HepG2 (cell line): ENCODE results near the gene NAT9. TPM values are rescaled to one million over a fixed set of nuclear protein-coding genes. Genes with fewer than 3 reads are reported as not detected.

Source experiments
- AGO1 ChIP-seq: fragments of 200-400 bp; formaldehyde crosslinking; IDR thresholded peaks from 2 replicates; pipeline ENCODE4 v1.6.1; 2017; ENCODE audit warnings: mild to moderate bottlenecking, low read depth, low read length, moderate library complexity; ENCODE audit not compliant: poor library complexity, severe bottlenecking
- BATF2 ChIP-seq: sonication (generic); formaldehyde crosslinking; IDR thresholded peaks from 2 replicates; pipeline ENCODE4 v1.8.0; 2022; ENCODE audit warnings: mild to moderate bottlenecking, missing genetic modification reagents, moderate library complexity
- HMGXB3 ChIP-seq: sonication (generic); formaldehyde crosslinking; IDR thresholded peaks from 2 replicates; pipeline ENCODE4 v1.4.0; 2020; ENCODE audit warnings: missing genetic modification reagents, borderline replicate concordance
- HNRNPLL ChIP-seq: fragments of 200-400 bp; formaldehyde crosslinking; IDR thresholded peaks from 2 replicates; pipeline ENCODE4 v1.6.1; 2017; ENCODE audit warnings: mild to moderate bottlenecking, low read depth, low read length; ENCODE audit not compliant: poor library complexity, severe bottlenecking
- PRDM4 ChIP-seq: sonication (generic); formaldehyde crosslinking; IDR thresholded peaks from 2 replicates; pipeline ENCODE4 v1.9.0; 2021; ENCODE audit warnings: missing genetic modification reagents, borderline replicate concordance
- SKIL ChIP-seq: sonication (generic); formaldehyde crosslinking; IDR thresholded peaks from 2 replicates; pipeline ENCODE4 v1.8.0; 2022; ENCODE audit warnings: missing genetic modification reagents, mild to moderate bottlenecking, moderate library complexity, borderline replicate concordance
- SP1 ChIP-seq, 2 experiments: fragments of 450-650 bp in 1 of 2; sonication (generic) in 1 of 2; formaldehyde crosslinking in 1 of 2; IDR thresholded peaks; 2 replicates each; pipeline versions ENCODE4 v1.4.0 to v1.6.1; 2016 to 2020; ENCODE audit warnings: missing genetic modification reagents in 1 of 2
- TEAD2 ChIP-seq: sonication (generic); formaldehyde crosslinking; IDR thresholded peaks from 2 replicates; pipeline ENCODE4 v1.9.0; 2021; ENCODE audit warnings: missing genetic modification reagents
- TFDP1 ChIP-seq: IDR thresholded peaks from 2 replicates; pipeline ENCODE4 v1.6.1; 2016; ENCODE audit warnings: missing compliant biosample characterization, missing genetic modification reagents, borderline replicate concordance
- ZBTB21 ChIP-seq: sonication (generic); formaldehyde crosslinking; IDR thresholded peaks from 2 replicates; pipeline ENCODE4 v1.4.0; 2020; ENCODE audit warnings: missing genetic modification reagents
- ZFY ChIP-seq: sonication (generic); formaldehyde crosslinking; IDR thresholded peaks from 2 replicates; pipeline ENCODE4 v1.4.0; 2020; ENCODE audit warnings: missing genetic modification reagents
- ZNF230 ChIP-seq: sonication (generic); formaldehyde crosslinking; IDR thresholded peaks from 2 replicates; pipeline ENCODE4 v1.4.0; 2020; ENCODE audit warnings: mild to moderate bottlenecking, missing genetic modification reagents
- ZNF33A ChIP-seq: sonication (generic); formaldehyde crosslinking; IDR thresholded peaks from 2 replicates; pipeline ENCODE4 v1.5.1; 2020; ENCODE audit warnings: missing genetic modification reagents, mild to moderate bottlenecking, moderate library complexity, borderline replicate concordance
- ZNF343 ChIP-seq: sonication (generic); formaldehyde crosslinking; IDR thresholded peaks from 2 replicates; pipeline ENCODE4 v1.4.0; 2020; ENCODE audit warnings: mild to moderate bottlenecking, missing genetic modification reagents
- ZNF414 ChIP-seq: sonication (generic); formaldehyde crosslinking; IDR thresholded peaks from 2 replicates; pipeline ENCODE4 v1.5.0; 2020; ENCODE audit warnings: missing genetic modification reagents
- ZNF605 ChIP-seq: sonication (generic); formaldehyde crosslinking; IDR thresholded peaks from 2 replicates; pipeline ENCODE4 v1.8.0; 2022; ENCODE audit warnings: mild to moderate bottlenecking, missing genetic modification reagents
- polyA plus RNA-seq, 8 experiments: library from polyadenylated mRNA; depleted of rRNA in 3 of 8; stranded (reverse) in 7 of 8; unstranded in 1 of 8; fragments of >200 nt; fragmentation: Illumina TruSeq in 4 of 8; extraction: Trizol in 4 of 8; gene quantifications; 2 replicates each; pipeline versions ENCODE4 v1.2.1 to v1.2.3, GENCODE V29; 2011 to 2016; ENCODE audit warnings: low read depth in 4 of 8, missing spikeins in 1 of 8, mixed read lengths in 1 of 8; ENCODE audit not compliant: insufficient read depth in 1 of 8
- total RNA-seq, 5 experiments: library from RNA; depleted of rRNA; stranded (reverse); fragments of >200 nt; fragmentation: Illumina TruSeq; extraction: Trizol; gene quantifications; 2 replicates each; pipeline ENCODE4 v1.2.3, GENCODE V29; 2016; ENCODE audit warnings: low read depth in 1 of 5

Gene NAT9
- total and polyA plus RNA-seq, 2 of the 13 experiments (the other 11 are each of a cell fraction or from before 2014, with no cell fraction given): 39.7 to 44.2 TPM

- TF ChIP-seq BATF2: no peak
- TF ChIP-seq TEAD2 (CRISPR knock-in tag): no peak
- TF ChIP-seq HNRNPLL: no peak
- TF ChIP-seq ZNF605: no peak
- no peak for TF ChIP-seq TFDP1
- no peak for TF ChIP-seq SP1 (IDR thresholded peaks at IDR 0.05)
- TF ChIP-seq SP1 (CRISPR knock-in tag; IDR thresholded peaks at IDR 0.05): no peak
- TF ChIP-seq ZBTB21 (CRISPR knock-in tag): no peak
- no peak for TF ChIP-seq SKIL (CRISPR knock-in tag)
- no peak for TF ChIP-seq ZNF414 (CRISPR knock-in tag)
- no peak for TF ChIP-seq HMGXB3 (CRISPR knock-in tag)
- peak; percentile 32 for TF ChIP-seq AGO1
- TF ChIP-seq ZFY (CRISPR knock-in tag): no peak
- 0 out of 2 replicates have a peak, but pooled peaks have one; percentile 24 for TF ChIP-seq ZNF33A (CRISPR knock-in tag)
- no peak for TF ChIP-seq ZNF343 (CRISPR knock-in tag)
- TF ChIP-seq PRDM4 (CRISPR knock-in tag): no peak
- TF ChIP-seq ZNF230: no peak
These were observed 4.7 kb downstream of the NAT9 start (continued) for GRCh38 chr17:74771319-74771914.
